RWPE2 (cell line): ENCODE data around the gene IDUA.

Experiments used
- ATAC-seq: fragments of 200-7000 bp; cut with Tn5 transposase; 3 replicates; pipeline ENCODE4 v1.9.1; 2021; ENCODE audit warnings: low read depth
- DNase-seq: peaks from one replicate; pipeline ENCODE4 v3.0.0-alpha.2; 2020; ENCODE audit warnings: low spot score
- H3K27ac ChIP-seq: fragments of 450-650 bp; 2 replicates; pipeline ENCODE4 v1.5.1; 2017; ENCODE audit warnings: mild to moderate bottlenecking; ENCODE audit not compliant: poor library complexity, severe bottlenecking
- H3K27me3 ChIP-seq: fragments of 250-450 bp; sonication (Bioruptor Pico); 2 replicates; pipeline ENCODE4 v1.5.1; 2021; ENCODE audit warnings: mild to moderate bottlenecking, moderate library complexity; ENCODE audit not compliant: insufficient read depth, poor library complexity, severe bottlenecking
- H3K36me3 ChIP-seq: fragments of 250-450 bp; sonication (Bioruptor Pico); 2 replicates; pipeline ENCODE4 v1.5.1; 2020; ENCODE audit warnings: low read depth, mild to moderate bottlenecking, moderate library complexity
- H3K4me1 ChIP-seq: fragments of 250-450 bp; sonication (Bioruptor Pico); 2 replicates; pipeline ENCODE4 v1.5.1; 2021; ENCODE audit warnings: mild to moderate bottlenecking, moderate library complexity; ENCODE audit not compliant: insufficient read depth, poor library complexity, severe bottlenecking
- H3K4me3 ChIP-seq: fragments of 250-450 bp; sonication (Bioruptor Pico); 2 replicates; pipeline ENCODE4 v1.5.1; 2021; ENCODE audit warnings: mild to moderate bottlenecking, moderate library complexity; ENCODE audit not compliant: severe bottlenecking
- H3K9me3 ChIP-seq: fragments of 250-450 bp; sonication (Bioruptor Pico); 2 replicates; pipeline ENCODE4 v1.5.1; 2021; ENCODE audit warnings: mild to moderate bottlenecking, moderate library complexity; ENCODE audit not compliant: severe bottlenecking
- TF ChIP-seq, protein P1 (sequence below): fragments of 450-650 bp; IDR thresholded peaks from one replicate; pipeline ENCODE4 v1.5.1; 2017; ENCODE audit warnings: mild to moderate bottlenecking, moderate library complexity; ENCODE audit not compliant: poor library complexity, severe bottlenecking

The IDUA gene

DNA sequence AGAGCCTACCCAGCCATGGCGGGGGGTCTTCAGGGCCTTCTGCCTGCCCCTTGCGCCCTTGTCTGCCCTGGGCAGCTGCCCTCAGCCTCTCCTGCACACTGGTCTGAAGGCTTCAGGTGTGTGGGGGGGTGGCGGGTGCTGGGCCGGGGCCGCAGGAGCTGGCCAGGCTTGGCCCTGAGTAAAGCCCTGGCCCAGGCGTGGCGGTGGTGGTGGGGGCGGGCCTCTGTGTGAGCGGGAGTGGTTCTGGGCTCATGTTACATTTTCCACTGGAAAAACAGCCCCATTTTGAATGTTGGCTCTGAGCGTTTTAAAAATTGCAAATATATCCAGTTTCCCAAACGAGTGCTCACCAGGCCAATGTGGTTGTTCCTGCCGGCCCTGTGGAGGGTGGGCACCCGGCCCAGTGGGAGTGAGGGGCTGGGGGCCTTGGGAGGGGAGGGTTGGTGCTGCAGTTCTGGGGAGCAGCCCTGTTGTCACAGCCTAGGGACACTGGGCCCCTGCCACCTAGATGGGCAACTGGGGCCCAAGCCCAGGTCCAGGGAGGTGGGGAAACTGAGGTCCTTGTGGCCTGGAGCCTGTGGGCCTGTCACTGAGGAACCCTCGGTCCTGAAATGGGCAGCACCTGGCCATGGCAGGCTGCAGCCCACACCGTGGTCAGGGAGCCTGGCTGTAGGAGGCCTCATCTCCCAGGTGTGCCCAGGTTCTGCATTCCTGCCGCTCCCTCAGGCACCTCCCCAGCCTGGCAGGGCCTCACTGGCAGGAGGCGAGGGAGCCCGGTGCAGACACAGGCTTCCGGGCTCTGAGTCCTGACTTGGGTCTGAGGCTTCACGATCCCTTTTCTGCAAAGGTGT lies 52.9 kb downstream of the IDUA start:
- DNase-seq (no peak), ATAC-seq (peak; percentile 39)
- TF ChIP-seq, protein P1, sequence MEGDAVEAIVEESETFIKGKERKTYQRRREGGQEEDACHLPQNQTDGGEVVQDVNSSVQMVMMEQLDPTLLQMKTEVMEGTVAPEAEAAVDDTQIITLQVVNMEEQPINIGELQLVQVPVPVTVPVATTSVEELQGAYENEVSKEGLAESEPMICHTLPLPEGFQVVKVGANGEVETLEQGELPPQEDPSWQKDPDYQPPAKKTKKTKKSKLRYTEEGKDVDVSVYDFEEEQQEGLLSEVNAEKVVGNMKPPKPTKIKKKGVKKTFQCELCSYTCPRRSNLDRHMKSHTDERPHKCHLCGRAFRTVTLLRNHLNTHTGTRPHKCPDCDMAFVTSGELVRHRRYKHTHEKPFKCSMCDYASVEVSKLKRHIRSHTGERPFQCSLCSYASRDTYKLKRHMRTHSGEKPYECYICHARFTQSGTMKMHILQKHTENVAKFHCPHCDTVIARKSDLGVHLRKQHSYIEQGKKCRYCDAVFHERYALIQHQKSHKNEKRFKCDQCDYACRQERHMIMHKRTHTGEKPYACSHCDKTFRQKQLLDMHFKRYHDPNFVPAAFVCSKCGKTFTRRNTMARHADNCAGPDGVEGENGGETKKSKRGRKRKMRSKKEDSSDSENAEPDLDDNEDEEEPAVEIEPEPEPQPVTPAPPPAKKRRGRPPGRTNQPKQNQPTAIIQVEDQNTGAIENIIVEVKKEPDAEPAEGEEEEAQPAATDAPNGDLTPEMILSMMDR = no peak
- Histone ChIP-seq H3K9me3 (no peaks in the 10 kb centered on the region), H3K4me1 (peaks cover 25% of the 10 kb centered on the region), H3K36me3 (no peaks in the 10 kb centered on the region), H3K27me3 (peaks cover 3% of the 10 kb centered on the region), H3K27ac (peak overlapping the region; percentile 55), H3K4me3 (no peak overlapping the region)

DNA sequence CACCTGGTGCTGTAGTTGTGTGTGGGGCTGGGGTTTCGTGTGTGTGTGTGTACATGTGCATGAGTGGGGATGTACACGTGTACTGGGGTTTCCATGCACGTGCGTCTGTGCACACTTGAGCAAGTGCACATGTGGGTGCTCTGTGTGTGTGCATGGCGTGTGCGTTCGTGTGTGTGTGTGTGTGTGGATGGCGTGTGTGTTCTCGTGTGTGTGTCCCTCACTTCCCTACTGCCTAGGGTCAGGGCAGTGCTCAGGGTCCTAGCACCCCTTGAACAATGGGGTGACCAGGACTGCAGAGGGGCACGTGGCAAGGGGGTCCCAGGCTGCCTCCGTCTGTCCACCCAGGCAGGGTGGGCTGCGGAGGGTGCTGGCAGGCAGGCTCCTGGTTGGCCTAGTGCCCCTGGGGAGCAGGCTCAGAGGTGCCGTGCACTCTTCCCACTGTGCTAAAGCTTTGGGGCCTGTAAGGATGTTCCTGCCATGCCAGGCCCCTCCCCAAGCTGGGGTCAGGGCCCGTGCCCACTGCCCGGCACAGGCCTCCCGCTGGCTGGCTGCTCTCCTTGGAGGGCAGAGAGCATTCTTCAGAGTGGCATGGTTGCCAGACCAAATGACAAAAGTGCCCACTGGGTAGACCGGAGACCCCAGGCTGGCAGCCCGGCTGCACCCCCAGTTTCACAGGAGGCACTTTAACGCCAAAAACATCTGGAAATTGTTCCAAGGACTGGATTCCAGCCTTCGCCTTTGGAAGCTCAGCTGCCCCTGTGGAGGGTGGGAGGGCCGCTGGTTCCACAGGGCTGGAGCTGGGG lies 53.7 kb downstream of the IDUA start:
- peaks cover 12% of the 10 kb centered on the region for H3K27me3 ChIP-seq
- H3K27ac ChIP-seq = peak overlapping the region; percentile 55
- no peaks in the 10 kb centered on the region for H3K36me3 ChIP-seq
- ATAC-seq = no peak
- DNase-seq = no peak
- no peak overlapping the region for H3K4me3 ChIP-seq
- H3K4me1 ChIP-seq = peaks cover 26% of the 10 kb centered on the region
- H3K9me3 ChIP-seq = no peaks in the 10 kb centered on the region
- TF ChIP-seq, protein P1 = no peak

DNA sequence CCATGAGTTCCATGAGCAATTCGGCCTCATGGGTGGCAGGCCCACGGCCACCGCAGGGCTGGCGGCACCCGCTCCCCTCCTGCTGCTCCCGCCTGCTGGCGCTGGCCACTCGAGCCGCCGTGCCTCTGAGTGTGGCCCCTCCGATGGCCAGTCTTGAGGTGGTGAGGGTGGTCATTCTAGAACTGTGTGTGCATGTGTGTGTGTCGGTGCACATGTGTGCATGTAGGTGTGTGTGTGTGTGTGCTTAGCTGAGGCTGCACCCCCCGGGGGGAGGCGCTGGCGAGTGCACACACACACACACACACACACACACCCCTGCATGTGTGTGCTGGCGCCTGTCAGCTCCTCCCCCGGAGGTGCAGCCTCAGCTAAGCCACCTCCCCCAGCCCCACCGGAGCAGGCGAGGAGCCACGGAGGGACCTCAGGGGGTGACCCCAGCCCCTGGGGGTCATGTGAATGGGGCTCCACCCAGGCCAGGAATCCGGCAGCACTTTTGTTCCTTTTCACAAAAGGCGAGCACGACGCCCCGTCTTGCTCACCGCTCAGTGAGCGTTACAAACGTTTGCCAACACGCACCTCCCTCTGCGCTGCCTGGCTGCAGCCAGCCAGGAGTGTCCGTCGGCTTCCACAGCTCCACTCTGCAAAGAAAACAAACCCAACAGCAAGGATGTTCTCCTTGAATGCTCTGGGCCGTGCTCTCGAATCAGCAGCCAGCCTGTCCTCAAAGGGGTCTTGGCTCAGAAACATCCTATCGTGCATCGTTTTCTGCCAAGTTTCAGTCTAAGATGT lies 54.5 kb downstream of the IDUA start:
- Histone ChIP-seq H3K27me3 (peaks cover 13% of the 10 kb centered on the region), H3K9me3 (no peaks in the 10 kb centered on the region), H3K4me1 (peaks cover 27% of the 10 kb centered on the region), H3K27ac (peak overlapping the region; percentile 55), H3K36me3 (no peaks in the 10 kb centered on the region), H3K4me3 (no peak overlapping the region)
- TF ChIP-seq, protein P1 = no peak
- ATAC-seq = 0 out of 3 replicates have a peak, but pooled peaks have one; percentile 8
- DNase-seq = no peak

DNA sequence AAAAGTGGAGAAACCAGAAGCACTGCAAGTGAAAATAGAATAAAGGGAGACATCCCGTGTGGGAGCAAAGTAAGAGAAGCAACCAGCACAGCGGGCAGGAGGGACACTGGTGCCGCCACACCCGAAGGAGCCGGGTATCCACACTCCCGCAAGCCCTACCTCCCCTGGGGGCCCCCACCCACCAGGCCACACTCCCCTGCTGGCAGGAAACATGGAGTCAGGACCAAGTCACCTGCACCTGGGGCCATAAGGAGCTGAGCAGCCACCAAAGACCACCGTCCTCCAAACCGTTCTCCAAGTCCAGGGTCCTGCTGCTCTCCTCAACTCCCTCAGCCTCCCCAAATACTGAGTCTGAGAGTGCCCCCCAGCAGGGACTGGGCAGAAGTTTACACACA lies 55.1 kb downstream of the IDUA start:
- no peak for ATAC-seq
- H3K36me3 ChIP-seq = no peaks in the 10 kb centered on the region
- no peaks in the 10 kb centered on the region for H3K9me3 ChIP-seq
- H3K4me1 ChIP-seq = peaks cover 27% of the 10 kb centered on the region
- H3K27me3 ChIP-seq = peaks cover 13% of the 10 kb centered on the region
- no peak for DNase-seq
- peak overlapping the region; percentile 55 for H3K27ac ChIP-seq
- TF ChIP-seq, protein P1 = no peak
- no peak overlapping the region for H3K4me3 ChIP-seq
